SKM-1 (cell line): Measurements from ENCODE around the gene ASTN2.

Experiments used
- DNase-seq: peaks from one replicate; lab custom pipeline; 2025; ENCODE audit not compliant: unreplicated experiment; lab: John Stamatoyannopoulos, UW

The ASTN2 gene

GRCh38 chr9:116774421-116775180 lies 640.3 kb downstream of the ASTN2 start:
- DNase-seq, result no peak

GRCh38 chr9:116767219-116767618 lies 647.6 kb downstream of the ASTN2 start:
- DNase-seq, result no peak

GRCh38 chr9:116765011-116765410 lies 649.8 kb downstream of the ASTN2 start:
- DNase-seq, result no peak

- no peak for DNase-seq
These were observed 651.1 kb downstream of the ASTN2 start for GRCh38 chr9:116763770-116764169.

GRCh38 chr9:116760636-116761035 lies 654.2 kb downstream of the ASTN2 start:
- DNase-seq, result no peak

- no peak for DNase-seq
These were observed 657.8 kb downstream of the ASTN2 start for GRCh38 chr9:116757030-116757429.

GRCh38 chr9:116753389-116753788 lies 661.5 kb downstream of the ASTN2 start:
- no peak for DNase-seq

- no peak for DNase-seq
These were observed 664.3 kb downstream of the ASTN2 start for GRCh38 chr9:116750510-116750909.

GRCh38 chr9:116749772-116750171 lies 665.1 kb downstream of the ASTN2 start:
- no peak for DNase-seq

- DNase-seq, result no peak
These were observed 665.7 kb downstream of the ASTN2 start for GRCh38 chr9:116749176-116749575.

GRCh38 chr9:116741742-116742141 lies 673.1 kb downstream of the ASTN2 start:
- no peak for DNase-seq

GRCh38 chr9:116741086-116741740 lies 673.6 kb downstream of the ASTN2 start:
- no peak for DNase-seq

GRCh38 chr9:116737152-116737546 lies 677.7 kb downstream of the ASTN2 start:
- no peak for DNase-seq

GRCh38 chr9:116736399-116737151 lies 678.3 kb downstream of the ASTN2 start:
- no peak for DNase-seq

GRCh38 chr9:116733010-116733641 lies 681.7 kb downstream of the ASTN2 start:
- no peak for DNase-seq

GRCh38 chr9:116726602-116727001 lies 688.3 kb downstream of the ASTN2 start:
- no peak for DNase-seq

GRCh38 chr9:116724123-116724522 lies 690.7 kb downstream of the ASTN2 start:
- DNase-seq, result no peak

- no peak for DNase-seq
These were observed 692.9 kb downstream of the ASTN2 start for GRCh38 chr9:116721944-116722343.

- DNase-seq, result no peak
These were observed 693.4 kb downstream of the ASTN2 start for GRCh38 chr9:116721411-116721810.

GRCh38 chr9:116720111-116720510 lies 694.7 kb downstream of the ASTN2 start:
- no peak for DNase-seq

GRCh38 chr9:116718111-116718510 lies 696.7 kb downstream of the ASTN2 start:
- DNase-seq, result no peak
